Activated CD4-positive, alpha-beta T cell treated with anti-CD3 and anti-CD28 coated beads, Interleukin-2, Interleukin-6, amounts not matched to agents 100 ng/mL and 50 ng/mL, durations not matched to agents 16 hours and 8 hours (primary cell): ENCODE results near the gene KDM3A.
"Not testable (repeated sequence)": the region's sequence is repeated elsewhere in the genome, so short reads cannot be mapped to it uniquely, and the experiment has no call there.

Experiments used
- DNase-seq: peaks from one replicate; pipeline ENCODE4 v3.0.0-alpha.2; 2020

KDM3A gene

DNA sequence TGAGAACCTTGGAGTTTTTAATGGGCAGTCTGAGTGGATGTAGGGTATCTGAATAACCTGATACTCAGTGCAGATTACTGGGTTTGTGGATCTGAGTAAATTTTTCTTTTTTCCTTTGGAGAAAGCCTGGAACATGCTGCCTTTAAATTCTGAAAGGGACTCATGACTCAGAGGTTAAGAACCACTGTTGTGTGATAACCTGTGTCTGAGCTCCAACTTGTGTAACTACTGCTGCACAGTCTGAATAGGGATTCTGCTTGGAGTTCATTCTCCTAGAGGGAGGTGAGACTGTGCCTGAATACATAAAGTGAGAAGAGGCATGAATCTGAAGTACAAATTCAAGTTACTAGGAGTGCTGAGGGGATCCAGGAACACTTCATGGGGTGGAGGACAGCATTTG, 36.2 kb downstream of the KDM3A start:
- no peak for DNase-seq

DNA sequence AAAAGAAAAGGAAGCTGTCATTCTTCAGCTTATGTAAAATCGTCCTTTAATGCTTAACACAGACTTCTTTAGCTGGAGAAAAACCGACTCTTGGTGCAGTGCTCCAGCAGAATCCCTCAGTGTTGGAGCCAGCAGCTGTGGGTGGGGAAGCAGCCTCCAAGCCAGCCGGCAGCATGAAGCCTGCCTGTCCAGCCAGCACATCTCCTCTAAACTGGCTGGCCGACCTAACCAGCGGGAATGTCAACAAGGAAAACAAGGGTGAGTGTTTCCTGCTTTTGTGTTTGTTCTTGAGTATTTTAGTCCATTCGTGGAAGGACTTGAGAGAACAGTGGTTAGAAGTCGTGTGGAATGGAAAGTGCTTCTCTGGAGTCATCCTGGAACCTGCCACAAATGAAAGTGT, 38.9 kb downstream of the KDM3A start:
- DNase-seq: no peak

DNA sequence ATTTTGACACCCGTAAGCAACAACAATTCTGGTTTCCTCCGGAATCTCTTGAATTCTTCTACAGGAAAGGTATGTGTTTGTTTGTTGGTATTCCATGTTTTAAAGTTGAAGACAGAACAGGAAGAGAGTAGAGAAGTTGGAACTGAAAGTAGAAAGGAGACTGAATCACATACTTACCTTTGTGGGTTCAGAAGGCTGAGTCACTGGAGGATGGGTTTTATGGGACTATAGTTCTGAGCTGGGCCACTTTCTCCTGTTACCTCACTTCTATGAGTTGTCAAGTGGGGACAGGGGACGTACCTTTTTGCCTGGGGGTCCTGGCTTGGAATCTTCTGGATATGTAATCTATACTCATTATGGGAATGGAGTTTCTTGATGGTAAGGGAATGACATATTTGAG, 40.9 kb downstream of the KDM3A start:
- DNase-seq: peak; percentile 39

DNA sequence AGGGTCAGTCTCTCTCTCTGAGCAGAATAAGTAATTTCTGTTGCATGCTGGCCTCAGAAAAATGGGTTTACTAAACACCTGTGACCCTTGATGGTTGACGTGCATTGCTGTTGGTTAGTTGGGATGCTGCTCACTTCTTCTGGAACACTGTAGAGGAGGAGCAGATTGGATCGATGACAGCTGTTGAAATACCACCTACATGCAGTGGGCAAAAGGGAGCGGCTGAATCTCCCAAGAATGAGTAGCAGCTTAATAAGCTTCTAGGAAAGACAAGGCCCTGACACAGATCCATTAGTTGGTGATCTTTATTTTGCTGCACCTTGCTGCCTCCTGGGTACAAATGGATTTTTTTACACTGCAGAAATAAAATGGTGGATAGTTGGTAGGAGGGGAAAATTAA, 43.2 kb downstream of the KDM3A start:
- DNase-seq: no peak

DNA sequence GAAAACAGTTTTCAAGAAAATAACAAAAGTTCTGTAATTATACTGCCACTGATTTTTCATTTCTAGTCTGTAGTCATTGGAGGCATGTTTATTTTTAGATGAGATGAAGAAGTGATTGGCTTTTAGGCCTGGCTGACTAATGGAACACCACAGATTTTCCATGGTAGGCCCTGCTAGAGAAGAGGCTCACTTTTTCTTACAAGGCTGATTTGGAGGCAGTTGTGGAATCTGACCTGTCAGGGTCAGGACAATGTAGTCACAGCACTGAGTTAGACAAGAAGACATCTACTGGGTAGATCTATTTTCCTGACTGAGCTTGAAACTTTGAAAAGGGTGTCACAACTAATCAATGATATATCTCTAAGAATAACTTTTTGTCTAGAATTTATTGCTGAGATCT, 43.9 kb downstream of the KDM3A start:
- no peak for DNase-seq

DNA sequence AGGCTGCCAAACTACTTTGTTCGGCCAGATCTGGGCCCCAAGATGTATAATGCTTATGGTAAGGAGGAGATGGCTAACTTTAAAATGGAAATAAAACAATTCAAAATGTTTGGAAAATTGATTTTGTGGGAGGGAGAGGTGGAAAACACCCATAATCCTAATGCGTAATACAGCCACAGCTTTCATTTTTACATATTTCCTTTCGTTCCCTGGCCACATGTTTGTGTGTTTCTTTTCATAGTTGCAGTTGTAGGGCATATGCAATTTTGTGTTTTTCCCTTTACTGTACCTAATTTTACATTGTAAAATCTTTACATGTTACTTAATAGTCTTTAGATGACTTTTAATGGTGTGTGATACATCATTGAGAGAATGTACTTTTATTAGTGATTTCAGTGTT, 44.6 kb downstream of the KDM3A start:
- DNase-seq: no peak

DNA sequence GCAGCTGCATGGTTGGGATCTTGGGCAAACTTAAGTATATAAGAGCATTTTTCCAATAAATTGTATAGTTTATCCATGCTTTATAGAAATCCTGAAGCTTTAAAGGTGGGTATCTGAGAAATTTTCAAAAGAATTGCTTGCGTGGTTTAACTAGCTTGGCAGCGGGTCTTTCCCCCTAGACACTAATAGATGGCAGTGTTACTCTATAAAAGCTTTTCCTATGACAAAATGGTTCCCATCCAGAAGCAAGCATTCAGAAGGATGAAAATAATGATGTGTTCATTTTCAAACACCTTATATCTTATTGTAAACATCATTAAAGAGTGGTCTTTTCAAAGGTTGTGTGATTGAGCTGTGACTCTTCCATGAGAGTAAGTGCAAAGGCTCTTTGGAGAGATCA, 45.9 kb downstream of the KDM3A start:
- DNase-seq: no peak

DNA sequence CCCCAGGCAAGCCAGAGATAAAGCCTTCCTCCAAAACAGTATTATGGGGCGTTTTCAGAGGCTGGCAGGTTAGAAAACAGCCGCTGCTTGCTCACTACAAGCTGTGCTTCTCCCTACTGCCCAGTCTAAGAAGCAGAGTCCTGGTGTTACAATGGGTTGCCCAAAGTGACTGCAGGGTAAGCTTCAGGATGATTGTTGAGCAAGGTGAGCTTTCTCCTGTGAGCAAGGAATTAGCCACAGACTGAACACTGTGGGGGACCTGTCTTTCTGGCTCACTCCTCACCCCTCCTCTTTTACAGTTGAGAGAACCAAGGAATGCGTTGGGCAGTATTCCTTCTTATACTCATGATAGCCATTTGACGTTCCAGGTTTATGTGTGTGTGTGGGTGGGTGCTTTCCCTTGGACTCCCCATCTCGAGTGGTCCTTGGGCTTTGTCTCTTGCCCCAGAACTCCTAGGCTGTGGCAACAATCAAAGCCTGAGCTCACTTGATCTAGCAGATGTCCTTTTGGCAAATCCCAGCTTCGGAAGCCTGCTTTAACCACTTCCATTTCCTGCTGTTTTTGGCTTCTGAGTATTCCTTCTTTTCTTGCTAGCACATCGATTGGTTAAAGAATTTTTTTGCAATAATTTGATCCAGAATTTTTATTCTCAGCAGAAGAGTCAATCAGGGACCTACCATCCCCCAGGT, 47.5 kb downstream of the KDM3A start:
- DNase-seq: no peak

DNA sequence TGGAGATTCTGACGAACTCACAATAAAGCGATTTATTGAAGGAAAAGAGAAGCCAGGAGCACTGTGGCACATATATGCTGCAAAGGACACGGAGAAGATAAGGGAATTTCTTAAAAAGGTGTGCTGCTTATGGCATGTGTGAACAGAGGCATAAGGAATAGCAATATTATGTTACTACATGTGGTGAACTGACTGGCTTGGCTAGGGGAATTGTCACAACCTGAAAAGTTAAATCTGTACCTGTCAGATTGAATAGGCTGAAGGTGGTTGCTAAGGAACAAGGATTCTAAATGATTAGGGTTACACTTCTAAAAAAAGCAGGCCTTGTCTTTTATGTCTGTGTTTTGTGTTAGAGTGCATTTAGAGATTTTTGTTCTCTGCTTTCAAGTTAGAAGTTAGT, 48.4 kb downstream of the KDM3A start:
- DNase-seq: no peak

DNA sequence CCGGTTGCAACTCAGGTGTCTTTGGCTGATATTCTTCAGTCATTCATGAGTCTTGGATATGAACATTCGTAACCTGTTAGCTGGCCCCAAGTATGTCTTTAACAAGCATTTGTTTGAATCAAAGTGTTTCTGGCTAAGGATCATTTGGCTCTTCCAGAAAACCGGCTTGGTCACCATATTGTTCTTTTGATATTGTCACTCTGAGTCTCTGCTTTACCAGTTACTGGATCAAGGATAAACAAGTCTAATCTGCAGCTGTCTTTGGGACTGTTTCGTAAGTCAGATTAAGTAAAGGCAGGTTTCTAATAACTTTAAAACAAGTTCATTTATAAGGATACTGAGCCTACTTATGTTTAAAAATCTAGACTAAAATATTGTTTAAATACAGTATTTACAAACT, 49.1 kb downstream of the KDM3A start:
- no peak for DNase-seq

DNA sequence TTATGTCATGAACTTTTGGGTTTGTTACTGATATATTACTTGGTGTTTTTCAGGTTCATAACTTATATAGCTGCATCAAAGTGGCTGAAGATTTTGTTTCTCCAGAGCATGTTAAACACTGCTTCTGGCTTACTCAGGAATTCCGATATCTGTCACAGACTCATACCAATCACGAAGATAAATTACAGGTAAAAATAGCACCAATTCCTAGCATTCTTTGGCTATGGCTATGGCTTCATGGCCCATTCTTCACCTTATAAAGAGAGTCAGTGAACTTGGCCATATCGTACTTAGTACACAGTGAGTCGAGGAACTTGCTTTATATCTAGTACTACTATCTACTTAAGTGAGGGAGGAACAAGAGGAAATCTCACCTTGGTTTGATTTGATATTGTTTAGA, 49.9 kb downstream of the KDM3A start:
- DNase-seq: no peak

DNA sequence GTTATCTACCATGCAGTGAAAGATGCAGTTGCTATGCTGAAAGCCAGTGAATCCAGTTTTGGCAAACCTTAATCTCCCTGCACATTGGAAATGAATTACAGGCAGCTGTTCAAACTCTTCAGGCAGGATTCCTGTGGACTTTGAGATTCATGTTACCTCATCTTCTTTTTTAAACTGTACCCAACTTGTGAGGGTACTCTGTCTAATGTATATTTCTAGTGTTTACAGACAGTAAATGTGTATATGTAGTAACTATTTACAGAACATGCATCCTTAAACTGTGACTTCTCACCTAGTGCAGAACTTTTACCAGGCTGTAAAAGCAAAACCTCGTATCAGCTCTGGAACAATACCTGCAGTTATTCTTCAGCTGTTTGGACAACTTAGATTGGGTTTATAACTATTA, 50.9 kb downstream of the KDM3A start:
- no peak for DNase-seq

DNA sequence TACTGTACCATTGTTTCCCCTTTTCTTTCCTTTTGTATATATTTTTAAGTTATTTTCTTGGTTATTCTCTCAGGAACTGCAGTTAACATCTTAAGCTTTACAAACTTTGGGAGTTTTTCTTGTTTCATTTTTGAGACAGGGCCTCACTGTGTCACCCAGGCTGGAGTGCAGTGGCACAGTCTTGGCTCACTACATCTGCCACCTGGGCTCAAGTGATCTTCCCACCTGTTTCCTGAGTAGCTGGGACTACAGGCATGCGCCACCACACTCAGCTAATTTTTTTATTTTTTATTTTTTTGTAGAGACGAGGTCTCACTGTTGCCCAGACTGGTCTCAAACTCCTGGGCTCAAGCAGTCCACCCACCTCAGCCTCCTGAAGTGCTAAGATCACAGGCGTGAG, 55.2 kb downstream of the KDM3A start:
- DNase-seq: not testable (repeated sequence)

DNA sequence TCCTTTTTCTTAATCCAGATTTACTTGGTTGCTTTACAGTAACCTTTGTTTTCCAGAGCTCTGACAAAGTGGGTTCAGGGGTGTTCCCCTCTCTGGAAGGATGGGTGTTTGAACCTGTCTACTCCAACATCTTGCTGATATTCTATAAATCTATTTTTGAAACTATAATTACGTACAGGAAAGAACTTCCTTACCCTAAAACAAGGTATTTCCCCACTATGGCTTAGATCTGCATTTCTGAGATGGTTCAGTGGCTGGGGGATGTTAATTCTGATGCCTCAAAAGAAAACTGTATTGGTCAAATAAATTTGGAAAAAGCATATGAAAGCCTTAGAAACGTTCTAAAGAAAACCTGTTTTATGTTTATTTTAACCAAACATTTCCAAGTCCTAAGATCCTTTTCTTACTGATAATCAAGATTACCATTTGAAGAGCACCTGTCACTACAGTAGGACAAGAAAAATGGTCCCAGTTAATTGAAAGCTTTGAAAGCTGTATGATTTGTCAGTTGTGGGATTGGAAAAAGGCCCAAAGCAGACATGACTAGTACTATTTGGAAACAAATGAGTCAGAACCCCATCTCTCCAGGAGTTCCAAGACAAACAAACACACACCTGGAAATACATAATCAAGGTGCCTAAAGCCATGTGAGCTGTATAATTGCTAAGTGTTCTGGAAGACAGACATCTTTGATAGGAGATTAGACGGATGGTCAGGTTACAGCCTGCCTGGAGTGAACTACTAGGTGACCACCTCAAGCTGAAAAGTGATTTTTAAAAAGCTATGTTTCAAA, 57.5 kb downstream of the KDM3A start:
- DNase-seq: no peak

DNA sequence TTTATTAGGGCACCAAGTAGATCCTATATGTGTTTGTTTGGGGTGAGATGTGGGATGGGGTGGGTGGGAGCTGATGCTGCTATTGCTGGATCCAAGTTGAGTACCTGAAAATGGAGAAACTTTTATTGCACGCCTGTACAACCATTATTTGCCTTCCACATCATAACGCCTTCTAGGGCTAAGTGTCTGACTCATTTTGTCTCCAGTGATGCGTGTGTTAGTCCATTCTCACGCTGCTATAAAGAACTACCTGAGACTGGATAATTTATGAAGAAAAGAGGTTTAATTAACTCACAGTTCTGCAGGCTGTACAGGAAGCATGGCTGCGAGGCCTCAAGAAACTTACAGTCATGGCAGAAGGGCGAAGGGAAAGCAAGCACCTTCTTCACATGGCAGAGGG, 58.2 kb downstream of the KDM3A start:
- DNase-seq: no peak

DNA sequence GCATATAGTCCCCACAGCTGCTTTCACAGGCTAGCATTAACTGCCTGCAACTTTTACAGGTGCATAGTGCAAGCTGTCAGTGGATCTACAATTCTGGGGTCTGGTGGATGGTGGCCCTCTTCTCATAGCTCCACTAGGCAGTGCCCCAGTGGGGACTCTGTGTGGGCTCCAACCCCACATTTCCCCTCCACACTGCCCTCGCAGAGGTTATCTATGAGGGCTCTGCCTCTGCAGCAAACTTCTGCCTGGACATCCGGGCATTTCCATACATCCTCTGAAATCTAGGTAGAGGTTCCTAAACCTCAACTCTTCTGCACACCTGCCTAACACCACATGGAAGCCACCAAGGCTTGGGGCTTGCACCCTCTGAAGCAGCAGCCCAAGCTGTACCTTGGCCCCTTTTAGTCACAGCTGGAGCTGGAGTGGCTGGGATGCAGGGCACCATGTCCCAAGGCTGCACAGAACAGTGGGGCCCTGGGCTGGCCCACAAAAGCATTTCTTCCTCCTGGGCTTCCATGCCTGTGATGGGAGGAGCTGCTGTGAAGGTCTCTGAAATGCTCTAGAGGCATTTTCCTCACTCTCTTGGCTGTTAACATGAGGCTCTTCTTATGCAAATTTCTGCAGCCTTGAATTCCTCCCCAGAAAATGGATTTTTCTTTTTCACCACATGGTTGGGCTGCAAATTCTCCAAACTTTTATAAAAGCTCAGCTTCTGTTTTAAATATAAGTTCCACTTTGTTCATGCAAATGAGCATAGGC, 59.3 kb downstream of the KDM3A start:
- DNase-seq: no peak

DNA sequence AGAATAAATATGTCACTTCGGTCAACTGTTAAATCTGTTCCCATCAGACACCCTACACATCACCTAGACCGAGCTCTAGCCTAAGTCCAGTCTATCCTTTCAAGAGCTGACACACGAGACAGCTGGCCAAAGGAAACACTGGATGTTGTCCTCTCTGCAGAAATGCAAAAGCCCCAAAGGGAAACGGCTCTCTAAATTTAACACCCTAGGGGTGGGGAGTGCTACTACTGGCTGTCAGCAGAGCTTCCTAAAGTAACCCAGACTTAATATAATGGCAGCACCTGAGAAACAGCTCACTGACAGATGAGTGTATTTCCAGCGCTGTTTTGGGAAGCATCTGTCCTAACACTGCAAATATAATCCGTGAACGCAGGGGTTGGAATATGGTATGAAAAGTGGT, 66.4 kb downstream of the KDM3A start:
- no peak for DNase-seq

DNA sequence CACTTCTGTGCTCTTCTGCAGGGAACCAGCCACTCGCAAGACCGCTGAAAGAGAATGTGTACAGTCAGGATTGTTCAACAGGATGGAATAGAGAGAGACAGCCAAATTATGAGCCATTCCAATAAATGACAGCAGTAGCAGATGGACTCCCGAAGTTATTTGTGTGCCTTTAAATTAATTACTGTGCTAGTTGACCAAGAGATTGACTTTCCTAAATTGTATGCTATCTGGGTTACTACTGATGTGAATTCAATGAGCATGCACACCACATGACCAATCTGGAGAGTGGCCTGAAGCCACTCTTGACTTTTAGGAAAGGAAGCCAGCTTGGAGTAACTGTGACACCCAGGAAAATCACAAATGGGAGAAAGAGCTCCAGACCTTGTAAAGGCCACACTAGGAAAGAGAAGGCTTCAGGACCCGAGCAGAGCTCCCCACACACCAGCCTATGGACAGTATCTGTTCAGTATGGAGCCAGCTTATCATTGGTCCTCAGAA, 69.3 kb downstream of the KDM3A start:
- no peak for DNase-seq

DNA sequence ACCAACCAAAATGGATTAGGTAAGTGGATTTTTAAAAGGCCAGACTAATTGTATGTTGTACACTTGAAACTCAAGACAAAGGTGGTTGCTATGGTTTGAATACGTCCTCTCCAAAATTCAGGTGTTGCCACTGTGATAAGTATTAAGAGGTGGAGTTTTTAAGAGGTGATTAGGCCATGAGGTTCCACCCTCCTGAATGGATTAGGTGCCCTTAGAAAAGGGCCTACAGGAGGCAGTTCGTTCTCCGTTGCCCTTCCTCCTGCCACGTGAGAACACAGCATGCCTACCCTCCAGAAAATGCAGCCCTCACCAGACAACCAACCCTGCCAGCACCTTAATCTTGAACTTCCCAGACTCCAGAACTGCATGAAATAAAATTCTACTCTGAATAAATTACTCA, 70.9 kb downstream of the KDM3A start:
- no peak for DNase-seq

DNA sequence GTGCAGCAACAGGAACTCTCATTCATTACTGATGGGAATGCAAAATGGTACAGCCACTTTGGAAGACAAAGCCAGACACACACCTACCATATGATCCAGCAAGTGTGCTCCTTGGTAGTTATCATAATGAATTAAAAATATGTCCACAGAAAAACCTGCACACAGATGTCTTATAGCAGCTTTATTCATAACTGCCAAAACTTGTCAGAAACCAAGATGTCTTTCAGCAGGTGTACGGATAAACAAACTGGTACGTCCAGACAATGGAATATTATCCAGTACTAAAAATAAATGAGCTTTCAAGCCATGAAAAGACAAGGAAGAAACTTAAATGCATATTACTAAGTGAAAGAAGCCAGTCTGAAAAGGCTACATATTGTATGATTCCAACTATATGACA, 71.7 kb downstream of the KDM3A start:
- no peak for DNase-seq

DNA sequence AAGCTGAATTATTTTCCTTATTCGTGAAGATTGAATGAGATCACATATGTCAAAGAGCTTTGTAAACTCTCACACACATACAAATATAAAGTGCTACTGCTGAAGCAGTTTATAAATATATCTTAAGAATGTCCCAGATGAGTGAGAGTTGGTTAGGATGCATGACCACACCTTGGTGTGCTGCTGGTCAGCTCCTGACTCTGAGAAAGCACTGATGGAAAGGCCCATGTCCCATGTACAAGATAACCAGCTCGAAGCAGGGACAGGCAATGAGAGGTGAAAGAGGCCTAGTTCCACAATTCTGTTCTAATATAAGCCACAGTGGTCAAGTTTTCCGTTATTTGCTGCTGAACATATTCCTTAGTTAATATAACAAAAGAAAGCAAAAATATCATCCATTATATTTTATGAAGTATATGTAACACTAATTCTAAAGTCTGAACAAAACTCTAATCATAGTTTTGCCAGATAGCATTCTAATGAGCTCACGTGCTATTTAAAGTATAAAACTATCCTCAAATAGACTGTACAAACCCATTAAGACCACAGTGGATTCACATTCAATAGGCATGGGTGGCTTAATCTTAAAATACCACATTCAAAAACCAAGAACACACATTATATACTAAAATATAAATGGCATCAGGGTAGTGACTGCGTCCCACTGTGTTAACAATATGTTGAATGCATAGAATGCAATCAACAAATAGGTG, 72.9 kb downstream of the KDM3A start:
- DNase-seq: no peak

DNA sequence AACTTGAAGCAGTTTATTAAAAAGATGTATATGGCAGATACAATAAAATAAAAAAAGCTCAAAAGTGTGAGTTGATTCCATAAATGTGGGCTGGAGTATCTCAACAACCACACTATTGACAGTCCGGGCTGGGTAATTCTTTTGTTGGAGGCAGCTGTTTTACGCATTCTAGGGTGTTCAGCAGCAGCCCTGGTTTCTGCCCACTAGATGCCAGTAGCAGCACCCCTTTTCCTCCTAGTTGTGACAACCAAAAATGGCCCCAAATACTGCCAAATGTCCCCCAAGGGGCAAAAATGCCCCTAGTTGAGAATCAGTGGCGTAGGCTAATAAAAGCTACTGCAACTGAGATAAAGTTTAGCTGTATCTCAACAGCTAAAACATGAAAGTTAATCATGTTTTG, 77.3 kb downstream of the KDM3A start:
- peak; percentile 7 for DNase-seq

DNA sequence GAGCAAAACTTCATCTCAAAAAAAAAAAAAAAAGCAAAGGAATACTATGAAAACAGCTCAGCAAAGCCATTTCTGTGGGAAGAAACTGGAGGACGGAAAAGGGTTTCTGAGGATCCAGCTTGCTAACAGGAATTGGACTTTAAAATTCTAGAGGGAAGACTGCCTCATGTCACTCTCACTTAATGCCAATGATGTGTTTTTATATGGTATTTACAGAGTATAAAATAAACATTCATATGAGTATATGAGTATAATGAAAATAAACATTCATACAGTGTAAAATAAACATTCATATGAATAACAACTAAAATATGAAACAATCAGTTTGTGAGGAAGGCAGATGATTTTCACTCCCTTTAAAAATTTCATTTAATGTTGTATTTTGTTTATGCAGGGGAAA, 78.2 kb downstream of the KDM3A start:
- DNase-seq: no peak
